Measurements from ENCODE around the gene TEKT5.
"Not testable (repeated sequence)": the region's sequence is repeated elsewhere in the genome, so short reads cannot be mapped to it uniquely, and the experiment has no call there.

Gene TEKT5

DNA sequence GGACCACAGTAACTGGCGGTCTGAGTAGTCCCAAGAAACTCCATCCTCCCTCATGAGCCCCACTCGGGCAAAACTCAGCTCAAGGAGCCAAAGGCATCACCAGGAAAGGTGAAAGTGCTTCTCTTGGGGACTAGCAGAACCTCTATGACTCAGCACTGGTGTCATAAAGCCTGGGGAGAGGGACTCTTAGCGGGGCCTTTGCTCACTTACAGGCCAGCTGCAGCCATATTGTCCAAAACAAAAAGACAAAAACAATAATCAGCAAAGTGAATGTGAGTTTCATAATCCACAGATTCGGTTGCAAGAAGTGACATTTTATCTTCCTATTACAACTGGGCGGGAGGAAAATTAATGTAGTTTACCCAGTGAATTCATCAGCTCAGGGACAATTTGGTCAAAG, at the start of gene TEKT5:
Gene TEKT5 (minus strand): TSS at position 101 of the 400 bp plus-strand sequence. CDS start 57 bp downstream, at position 44.
- DNase-seq (ENCODE audit: low read depth in 1 of 2, low spot score in 1 of 2) = no peak

GRCh38 chr16:10743610-10744369, 49.1 kb upstream of the TEKT5 start, which contains the start of gene NUBP1:
TSS of gene NUBP1 (plus strand) at chr16:10743842. CDS start at chr16:10743864, 22 bp downstream.
- DNase-seq (ENCODE audit: low read depth in 1 of 2, low spot score in 1 of 2) = peak; percentile 99 to 100

- no peak for DNase-seq (ENCODE audit: low read depth in 1 of 2, low spot score in 1 of 2)
Measured at GRCh38 chr16:10743227-10743609, 48.5 kb upstream of the TEKT5 start.

DNA sequence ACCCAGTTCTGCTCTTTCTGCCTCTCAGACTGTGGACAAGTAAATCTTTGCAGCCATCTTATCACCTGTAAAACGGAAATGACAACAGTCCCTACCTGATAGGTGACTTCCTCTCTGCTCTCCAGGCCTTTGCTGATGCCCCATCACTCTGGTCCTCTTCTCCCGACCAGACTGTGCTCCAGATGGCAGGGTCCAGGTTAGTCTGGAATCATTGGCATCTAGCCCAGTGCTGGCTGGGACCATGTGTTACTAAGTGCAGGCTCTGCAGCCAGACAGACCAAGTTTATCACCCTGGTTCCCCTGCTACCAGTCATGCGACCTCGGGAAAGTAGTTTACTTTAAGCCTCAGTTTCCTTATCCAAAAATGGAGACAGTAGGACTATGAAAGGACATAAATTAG, 47.1 kb upstream of the TEKT5 start:
- no peak for DNase-seq (ENCODE audit: low read depth in 1 of 2, low spot score in 1 of 2)

DNA sequence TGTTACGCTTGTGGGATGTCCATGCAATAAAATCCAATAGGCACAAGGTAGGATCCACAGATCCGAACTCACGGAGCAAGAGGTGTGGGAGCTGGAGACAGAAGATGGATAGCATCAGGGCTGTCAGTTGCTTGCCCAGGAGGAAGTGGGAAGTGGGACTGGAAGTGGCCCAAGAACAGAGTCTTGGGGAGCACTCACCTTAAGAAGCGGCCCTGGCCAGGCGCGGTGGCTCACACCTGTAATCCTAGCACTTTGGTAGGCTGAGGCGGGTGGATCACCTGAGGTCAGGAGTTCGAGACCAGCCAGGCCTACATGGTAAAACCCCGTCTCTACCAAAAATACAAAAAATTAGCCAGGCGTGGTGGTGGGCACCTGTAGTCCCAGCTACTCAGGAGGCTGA, 46.5 kb upstream of the TEKT5 start:
- DNase-seq (ENCODE audit: low read depth in 1 of 2, low spot score in 1 of 2) = not testable (repeated sequence)

DNA sequence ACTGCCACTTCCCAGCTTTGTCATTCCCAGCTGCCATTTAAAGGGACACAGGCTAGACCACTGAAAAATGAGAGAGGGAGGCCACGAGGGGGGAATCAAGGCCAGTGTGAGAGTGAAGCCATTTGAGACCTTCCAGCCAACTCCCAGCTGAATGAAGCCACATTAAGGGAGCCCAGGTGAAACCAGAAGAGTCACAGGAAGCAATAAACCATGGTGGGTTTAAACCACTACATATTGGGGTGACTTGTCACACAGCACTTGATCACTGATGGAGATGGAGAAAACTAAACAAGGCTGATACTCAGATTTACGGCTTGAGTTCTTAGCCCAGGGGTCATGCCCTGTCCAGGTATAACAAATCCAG, 46.1 kb upstream of the TEKT5 start:
- no peak for DNase-seq (ENCODE audit: low read depth in 1 of 2, low spot score in 1 of 2)

GRCh38 chr16:10740000-10740844, 45.5 kb upstream of the TEKT5 start:
- DNase-seq (ENCODE audit: low read depth in 1 of 2, low spot score in 1 of 2) = no peak

GRCh38 chr16:10738231-10739077, 43.7 kb upstream of the TEKT5 start:
- no peak for DNase-seq (ENCODE audit: low read depth in 1 of 2, low spot score in 1 of 2)

- peak; percentile 10 to 48 for DNase-seq (ENCODE audit: low read depth in 1 of 2, low spot score in 1 of 2)
Measured at GRCh38 chr16:10737068-10737625, 42.4 kb upstream of the TEKT5 start.

- no peak for DNase-seq (ENCODE audit: low read depth in 1 of 2, low spot score in 1 of 2)
Measured at GRCh38 chr16:10731790-10732189, 37.1 kb upstream of the TEKT5 start.

GRCh38 chr16:10729104-10730048, 34.6 kb upstream of the TEKT5 start:
- no peak for DNase-seq (ENCODE audit: low read depth in 1 of 2, low spot score in 1 of 2)

DNA sequence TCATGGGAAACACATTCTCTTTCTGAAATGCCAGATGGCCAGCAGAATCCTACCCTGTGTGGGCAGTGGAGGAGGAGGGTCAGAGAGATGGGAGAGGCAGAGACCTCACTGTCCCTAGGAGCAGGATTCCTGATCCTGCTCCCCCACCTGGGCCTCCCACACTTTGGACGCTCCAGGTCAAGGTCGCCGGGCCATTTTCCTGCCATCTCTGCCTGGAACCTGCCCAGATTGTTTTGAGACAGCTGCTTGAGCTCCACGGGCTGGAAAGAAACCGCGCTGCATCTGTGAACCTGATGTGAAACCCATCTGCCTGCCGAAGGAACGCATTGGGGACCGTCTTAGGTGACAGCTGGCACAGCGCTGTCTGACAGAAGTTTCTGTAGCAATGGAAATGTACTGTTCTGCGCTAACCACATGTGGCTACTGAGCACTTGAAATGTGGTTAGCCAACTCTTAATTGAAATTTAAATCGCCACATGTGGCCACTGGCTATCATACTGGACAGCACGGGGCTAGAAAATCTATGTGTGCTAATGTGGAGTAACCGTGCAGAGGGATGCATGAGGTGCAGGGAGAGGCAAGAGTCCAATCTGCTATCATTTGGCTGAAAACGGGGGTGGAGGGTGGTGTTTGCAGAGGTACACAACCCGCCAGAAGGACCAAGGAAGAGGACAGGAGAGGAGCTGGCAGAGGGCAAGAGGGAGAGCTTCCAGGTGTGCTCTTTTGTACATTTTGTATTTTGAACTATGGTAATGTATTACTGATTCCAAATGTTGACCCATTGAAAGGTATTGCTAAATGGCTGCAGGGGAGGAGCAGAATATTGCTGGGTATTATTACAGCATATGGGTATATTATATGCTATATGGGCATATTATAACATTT, 33.5 kb upstream of the TEKT5 start:
- DNase-seq (ENCODE audit: low read depth in 1 of 2, low spot score in 1 of 2) = no peak

GRCh38 chr16:10708969-10709368, 14.2 kb upstream of the TEKT5 start:
- no peak for DNase-seq (ENCODE audit: low read depth in 1 of 2, low spot score in 1 of 2)

DNA sequence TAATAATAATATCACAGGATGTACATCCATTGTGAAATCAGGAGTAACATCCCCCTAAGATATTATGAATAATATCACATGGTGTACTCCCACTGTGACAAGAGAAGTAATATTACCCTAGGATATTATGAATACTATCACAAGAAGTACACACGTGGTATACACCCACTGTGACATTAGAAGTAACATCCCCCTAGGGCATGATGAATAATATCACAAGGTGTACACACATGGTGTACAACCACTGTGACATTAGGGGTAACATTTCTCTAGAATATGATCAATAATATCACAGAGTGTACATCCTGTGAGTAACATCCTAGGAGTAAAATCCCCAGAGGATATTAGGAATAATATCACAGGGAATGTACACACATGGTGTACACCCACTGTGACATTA, 5.0 kb upstream of the TEKT5 start:
- no peak for DNase-seq (ENCODE audit: low read depth in 1 of 2, low spot score in 1 of 2)

DNA sequence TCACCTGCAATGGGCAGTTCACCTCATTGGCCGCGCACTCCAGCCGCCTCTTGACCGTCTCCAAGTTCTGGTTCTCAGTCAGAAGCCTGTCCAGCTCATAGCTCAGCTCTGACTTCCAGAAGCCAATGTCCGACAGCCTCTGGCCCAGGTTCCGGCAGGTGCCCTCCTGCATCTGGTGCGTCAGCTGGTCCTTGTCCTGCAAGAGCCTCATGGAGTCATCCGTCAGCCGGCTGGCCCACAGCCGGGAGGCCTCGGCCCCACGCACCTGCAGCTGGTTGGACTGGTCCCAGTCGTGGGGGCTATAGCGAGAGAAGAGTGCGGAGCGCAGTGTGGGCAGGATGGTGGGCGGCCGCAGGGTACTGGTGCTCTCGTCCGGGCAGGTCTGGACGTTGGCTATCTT, 424 bp downstream of the TEKT5 start:
- DNase-seq (ENCODE audit: low read depth in 1 of 2, low spot score in 1 of 2) = no peak

GRCh38 chr16:10693889-10694288, 841 bp downstream of the TEKT5 start:
- no peak for DNase-seq (ENCODE audit: low read depth in 1 of 2, low spot score in 1 of 2)

DNA sequence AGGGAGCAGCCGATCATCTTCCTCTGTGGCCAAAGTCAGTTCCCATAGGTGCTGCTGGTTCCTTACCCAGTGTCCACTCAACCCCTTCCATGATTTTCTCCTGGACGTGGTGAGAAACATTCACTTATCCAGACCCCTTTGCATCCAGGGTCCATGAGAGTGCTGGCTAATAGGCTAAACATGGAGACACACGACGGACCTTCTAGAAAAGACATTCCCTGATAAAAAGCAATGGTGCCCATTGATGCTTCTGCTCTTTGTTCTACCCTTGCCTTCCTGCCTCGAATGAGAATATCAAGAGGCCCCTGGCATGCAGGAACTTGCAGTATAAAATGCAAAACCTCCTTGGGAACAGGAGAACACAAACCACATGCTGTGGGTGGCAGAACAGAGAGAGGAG, 2.3 kb downstream of the TEKT5 start:
- no peak for DNase-seq (ENCODE audit: low read depth in 1 of 2, low spot score in 1 of 2)

- DNase-seq (ENCODE audit: low read depth in 1 of 2, low spot score in 1 of 2) = no peak
Measured at GRCh38 chr16:10688726-10689125, 6.0 kb downstream of the TEKT5 start.

DNA sequence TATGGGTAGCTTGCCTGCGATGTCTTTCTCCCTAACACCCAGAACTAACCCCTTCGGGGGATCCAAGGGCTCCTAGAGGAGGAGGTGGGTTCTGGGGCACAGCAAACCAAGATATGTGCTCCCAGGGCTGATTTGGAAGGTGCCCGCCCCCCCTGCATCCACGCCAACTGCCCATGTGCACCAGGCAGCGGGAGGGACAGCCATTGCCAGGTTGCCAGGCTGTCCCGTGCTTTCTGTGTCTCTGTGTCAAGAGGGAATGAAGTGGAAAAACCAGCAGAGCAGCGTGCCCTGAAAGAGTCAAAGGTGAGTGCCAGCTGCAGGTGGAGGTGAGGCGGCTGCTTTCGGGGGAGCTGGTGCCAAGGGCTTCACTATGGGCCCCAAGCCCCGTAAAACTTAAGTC, 6.4 kb downstream of the TEKT5 start:
- DNase-seq (ENCODE audit: low read depth in 1 of 2, low spot score in 1 of 2) = no peak

All from stimulated activated CD4-positive, alpha-beta T cell treated with anti-CD3 and anti-CD28 coated beads, Interleukin-15, amount 100 ng/mL, for 1 hour (primary cell).